Endothelial cell of umbilical vein (primary cell): ENCODE measurements around the gene IL21.

Experiments used
- EZH2 ChIP-seq: IDR thresholded peaks from 2 replicates; pipeline ENCODE4 v1.6.1; 2012; ENCODE audit warnings: borderline replicate concordance, low read depth, mild to moderate bottlenecking, moderate library complexity, low read length, inconsistent platforms; ENCODE audit not compliant: severe bottlenecking
- FOS ChIP-seq: IDR thresholded peaks from 2 replicates; pipeline ENCODE4 v1.6.1; 2011; ENCODE audit warnings: mild to moderate bottlenecking, low read length, moderate library complexity, borderline replicate concordance; ENCODE audit not compliant: insufficient read depth
- GATA2 ChIP-seq: IDR thresholded peaks from 2 replicates; pipeline ENCODE4 v1.7.0; 2011; ENCODE audit warnings: low read depth, mild to moderate bottlenecking, moderate library complexity, mixed read lengths, low read length; ENCODE audit not compliant: insufficient read length, insufficient read depth
- MYC ChIP-seq: IDR thresholded peaks from one replicate; pipeline ENCODE4 v1.6.1; 2011; ENCODE audit warnings: mild to moderate bottlenecking, low read depth, low read length
- POLR2A ChIP-seq: IDR thresholded peaks from 2 replicates; pipeline ENCODE4 v1.6.1; 2012; ENCODE audit warnings: low read depth, mild to moderate bottlenecking, control low read depth, low read length
- POLR2AphosphoS5 ChIP-seq: IDR thresholded peaks from 2 replicates; pipeline ENCODE4 v1.6.1; 2012; ENCODE audit warnings: low read depth, mild to moderate bottlenecking, control low read depth, low read length, moderate library complexity; ENCODE audit not compliant: insufficient read depth
- TF ChIP-seq, protein P1 (sequence below), 2 donors: IDR thresholded peaks; 1 replicate in 1 of 2; 2 replicates in 1 of 2; pipeline ENCODE4 v1.5.1; 2011; ENCODE audit warnings: low read length in 2 of 2, mild to moderate bottlenecking in 2 of 2, moderate library complexity in 2 of 2, control low read depth in 1 of 2, inconsistent platforms in 1 of 2, low read depth in 1 of 2; ENCODE audit not compliant: insufficient read depth in 1 of 2; ENCODE audit errors: extremely low read depth in 1 of 2
- TF ChIP-seq, protein P2 (sequence below): IDR thresholded peaks from 2 replicates; pipeline ENCODE4 v1.6.1; 2011; ENCODE audit not compliant: insufficient read depth, insufficient read length

DNA sequence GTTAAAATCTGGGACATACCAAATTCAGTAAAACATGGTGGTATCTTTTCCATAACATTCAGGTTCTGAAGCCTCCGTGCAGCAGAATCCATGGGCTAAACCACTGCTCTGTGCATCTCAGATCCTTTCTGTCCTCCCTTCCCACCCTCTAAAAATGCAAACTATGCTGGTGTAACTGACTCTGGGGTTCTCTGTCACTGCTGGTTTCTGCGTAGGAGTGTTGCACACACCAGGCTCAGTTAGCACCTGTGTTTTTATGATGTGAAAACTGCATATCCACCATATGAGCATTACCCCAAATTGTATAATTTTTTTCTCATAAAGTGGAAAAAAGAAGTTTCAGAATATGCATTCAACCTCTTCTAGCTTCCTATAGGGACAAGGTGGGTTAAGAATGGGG lies 22.4 kb upstream of the IL21 start:
- TF ChIP-seq, protein P1, sequence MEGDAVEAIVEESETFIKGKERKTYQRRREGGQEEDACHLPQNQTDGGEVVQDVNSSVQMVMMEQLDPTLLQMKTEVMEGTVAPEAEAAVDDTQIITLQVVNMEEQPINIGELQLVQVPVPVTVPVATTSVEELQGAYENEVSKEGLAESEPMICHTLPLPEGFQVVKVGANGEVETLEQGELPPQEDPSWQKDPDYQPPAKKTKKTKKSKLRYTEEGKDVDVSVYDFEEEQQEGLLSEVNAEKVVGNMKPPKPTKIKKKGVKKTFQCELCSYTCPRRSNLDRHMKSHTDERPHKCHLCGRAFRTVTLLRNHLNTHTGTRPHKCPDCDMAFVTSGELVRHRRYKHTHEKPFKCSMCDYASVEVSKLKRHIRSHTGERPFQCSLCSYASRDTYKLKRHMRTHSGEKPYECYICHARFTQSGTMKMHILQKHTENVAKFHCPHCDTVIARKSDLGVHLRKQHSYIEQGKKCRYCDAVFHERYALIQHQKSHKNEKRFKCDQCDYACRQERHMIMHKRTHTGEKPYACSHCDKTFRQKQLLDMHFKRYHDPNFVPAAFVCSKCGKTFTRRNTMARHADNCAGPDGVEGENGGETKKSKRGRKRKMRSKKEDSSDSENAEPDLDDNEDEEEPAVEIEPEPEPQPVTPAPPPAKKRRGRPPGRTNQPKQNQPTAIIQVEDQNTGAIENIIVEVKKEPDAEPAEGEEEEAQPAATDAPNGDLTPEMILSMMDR (IDR thresholded peaks at IDR 0.05; ENCODE audit: extremely low read depth in 1 of 2, insufficient read depth in 1 of 2, low read depth in 1 of 2, low read length in 2 of 2): no peak
- no peak for TF ChIP-seq POLR2AphosphoS5
- TF ChIP-seq, protein P2, sequence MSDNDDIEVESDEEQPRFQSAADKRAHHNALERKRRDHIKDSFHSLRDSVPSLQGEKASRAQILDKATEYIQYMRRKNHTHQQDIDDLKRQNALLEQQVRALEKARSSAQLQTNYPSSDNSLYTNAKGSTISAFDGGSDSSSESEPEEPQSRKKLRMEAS: no peak
- no peak for TF ChIP-seq POLR2A
- TF ChIP-seq FOS: no peak
- TF ChIP-seq GATA2: no peak
- no peak for TF ChIP-seq MYC
- TF ChIP-seq EZH2: no peak
